Measurements from ENCODE around the gene MBOAT1.

MBOAT1 gene

DNA sequence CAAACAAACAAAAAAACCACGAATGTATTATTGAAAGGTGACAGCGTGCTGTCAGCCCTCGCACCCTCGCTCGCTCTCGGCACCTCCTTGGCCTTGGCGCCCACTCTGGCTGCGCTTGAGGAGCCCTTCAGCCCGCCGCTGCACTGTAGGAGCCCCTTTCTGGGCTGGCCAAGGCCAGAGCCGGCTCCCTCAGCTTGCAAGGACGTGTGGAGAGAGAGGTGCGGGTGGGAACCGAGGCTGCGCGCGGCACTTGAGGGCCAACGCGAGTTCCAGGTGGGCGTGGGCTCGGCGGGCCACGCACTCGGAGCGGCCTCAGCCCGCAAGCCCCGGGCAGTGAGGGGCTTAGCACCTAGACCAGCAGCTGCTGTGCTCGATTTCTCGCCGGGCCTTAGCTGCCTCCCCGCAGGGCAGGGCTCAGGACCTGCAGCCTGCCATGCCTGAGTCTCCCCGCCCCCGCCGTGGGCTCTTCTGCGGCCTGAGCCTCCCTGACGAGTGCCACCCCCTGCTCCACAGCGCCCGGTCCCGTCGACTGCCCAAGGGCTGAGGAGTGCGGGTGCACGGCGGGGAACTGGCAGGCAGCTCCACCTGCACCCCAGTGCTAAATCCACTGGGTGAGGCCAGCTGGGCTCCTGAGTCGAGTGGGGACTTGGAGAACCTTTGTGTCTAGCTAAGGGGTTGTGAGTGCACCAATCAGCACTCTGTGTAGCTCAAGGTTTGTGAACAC, 20.9 kb upstream of the MBOAT1 start:
- no peak for DNase-seq (ENCODE audit: low spot score)

DNA sequence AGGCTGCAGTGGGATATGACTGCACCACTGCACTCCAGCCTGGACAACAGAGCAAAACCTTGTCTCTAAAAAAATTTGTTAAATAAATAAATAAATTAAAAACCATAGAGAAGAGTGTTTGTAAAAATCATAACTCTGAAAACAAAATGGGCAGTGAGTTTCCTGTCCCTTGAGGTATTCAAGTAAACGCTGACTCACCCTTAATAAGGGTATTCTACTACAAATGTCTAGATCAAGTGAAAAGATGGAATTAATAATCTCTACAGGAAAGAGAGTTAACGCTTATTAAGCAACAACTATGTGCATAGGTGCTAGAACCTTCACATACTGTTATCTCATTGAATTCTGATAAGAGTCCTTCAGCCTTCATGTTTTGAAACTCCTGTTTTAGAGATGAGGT, 19.9 kb upstream of the MBOAT1 start:
- no peak for DNase-seq (ENCODE audit: low spot score)

DNA sequence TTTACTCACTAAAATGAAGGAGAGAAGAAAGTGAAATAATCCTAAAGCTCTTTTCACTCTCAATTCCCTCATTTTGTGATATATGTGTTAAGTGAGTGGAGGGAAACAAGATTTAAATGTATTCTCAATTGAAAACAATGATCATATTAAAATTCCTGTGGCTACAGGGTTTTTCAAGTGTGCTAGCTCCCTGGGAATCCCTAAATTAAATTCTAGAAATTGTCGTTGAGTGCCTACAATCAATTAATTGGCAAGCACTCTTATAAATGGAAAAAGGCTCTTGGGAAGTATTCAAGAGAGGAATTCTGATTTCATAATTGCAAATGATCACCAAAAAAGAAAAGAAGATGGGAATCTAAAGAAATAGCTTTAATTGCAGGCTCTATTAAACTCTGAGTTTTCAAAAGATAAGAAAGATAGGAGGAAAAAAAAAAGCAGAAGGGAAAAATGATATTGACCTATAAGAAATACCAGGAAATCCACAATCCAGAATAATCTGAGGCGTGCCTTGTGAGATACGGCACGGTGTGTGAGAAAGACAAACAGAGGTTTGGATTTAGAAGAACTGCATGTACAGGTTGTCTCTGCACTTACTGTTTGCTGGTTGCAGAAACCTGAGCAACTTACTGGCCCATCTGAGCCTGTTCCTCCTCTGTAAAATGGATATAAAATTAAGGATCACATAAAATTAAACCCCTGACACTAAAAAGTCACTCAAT, 18.3 kb upstream of the MBOAT1 start:
- DNase-seq (ENCODE audit: low spot score) = no peak

DNA sequence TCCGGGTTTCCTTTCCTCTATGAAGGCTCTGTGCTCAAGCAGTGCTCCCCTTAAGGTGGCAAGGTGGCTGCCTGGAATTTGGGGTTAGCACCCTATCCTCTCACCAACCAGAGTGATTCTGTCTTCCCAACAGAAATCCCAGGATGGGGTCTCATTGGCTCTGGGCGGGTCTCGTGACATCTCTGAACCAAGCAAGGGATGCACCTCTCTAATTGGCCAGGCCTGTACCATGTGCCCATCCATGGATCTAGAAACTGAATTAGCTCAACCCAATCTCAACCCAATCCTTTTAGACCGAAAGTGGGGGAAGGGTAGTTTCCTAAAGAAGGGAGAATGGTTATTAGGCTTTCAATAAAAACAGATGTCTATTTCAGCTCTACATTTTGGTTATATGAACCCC, 17.6 kb upstream of the MBOAT1 start:
- DNase-seq (ENCODE audit: low spot score) = no peak

DNA sequence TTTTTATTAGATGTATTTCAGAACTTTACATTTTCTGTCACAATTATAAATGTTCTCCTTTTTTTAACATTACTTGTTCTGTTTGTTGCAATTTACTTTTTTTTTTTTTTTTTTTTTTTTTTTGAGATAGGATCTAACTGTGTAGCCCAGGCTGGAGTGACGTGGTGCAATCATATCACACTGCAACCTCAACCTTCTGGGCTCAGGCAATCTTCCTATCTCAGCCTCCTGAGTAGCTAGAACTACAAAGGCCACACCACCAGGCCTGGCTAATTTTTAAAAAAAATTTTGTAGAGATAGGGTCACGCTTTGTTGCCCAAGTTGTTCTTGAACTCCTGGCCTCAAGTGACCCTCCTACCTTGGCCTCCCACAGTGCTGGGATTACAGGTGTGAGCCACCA, 15.1 kb upstream of the MBOAT1 start:
- DNase-seq (ENCODE audit: low spot score) = no peak

DNA sequence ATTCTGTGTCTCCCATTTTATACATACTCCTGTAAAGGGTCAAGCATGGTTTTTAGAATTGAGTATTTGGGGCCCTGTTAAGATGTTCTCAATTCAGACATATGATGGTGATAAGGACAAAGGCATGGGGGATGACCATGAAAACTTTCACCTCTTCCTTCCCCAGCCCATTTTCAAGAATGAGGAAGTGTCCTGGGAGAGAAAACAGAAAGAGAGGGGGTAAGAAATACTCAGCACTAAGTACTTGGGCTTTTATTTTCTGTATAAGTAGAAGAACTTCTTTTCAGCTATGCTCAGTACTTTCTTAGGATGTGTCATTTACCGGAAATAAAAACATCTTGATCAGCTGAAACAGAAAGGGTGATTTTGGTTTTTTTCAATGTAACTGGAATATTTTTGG, 10.9 kb upstream of the MBOAT1 start:
- no peak for DNase-seq (ENCODE audit: low spot score)

DNA sequence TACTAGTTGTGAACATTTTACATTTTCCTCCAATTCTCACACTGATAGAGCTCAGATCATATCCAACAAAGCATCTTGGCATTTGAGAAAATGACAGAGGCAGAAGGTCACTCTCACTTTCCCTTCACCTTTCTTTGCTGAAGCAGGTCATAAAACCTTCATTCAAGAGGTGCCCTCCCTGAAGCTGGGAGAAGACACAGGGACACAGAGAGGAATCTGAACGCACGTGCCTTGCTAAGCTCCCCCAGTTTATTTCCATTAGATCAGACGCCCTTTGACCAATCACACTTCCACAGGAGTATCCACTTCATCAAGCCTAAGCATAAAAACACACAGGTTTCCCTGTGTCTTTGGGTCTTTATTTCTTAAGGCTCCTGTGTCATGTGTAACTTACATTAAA, 9.2 kb upstream of the MBOAT1 start:
- DNase-seq (ENCODE audit: low spot score) = no peak

DNA sequence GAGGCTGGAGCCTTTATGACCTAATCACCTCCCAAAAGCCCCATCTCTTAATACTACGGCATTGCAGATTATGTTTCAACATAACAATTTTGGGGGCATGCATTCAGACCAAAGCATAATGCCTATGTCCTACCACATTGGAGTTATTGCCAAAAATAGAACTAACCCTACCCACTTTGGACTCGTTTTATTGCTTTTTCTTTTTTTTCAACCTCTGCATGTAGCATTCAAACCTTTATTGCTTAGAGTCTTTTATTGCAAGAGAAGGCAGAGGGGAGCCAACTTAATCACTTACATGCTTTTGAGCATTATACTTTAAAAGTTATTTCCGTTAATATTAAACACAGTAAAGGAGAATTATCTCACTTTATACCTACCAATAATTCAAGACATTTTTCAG, 8.1 kb upstream of the MBOAT1 start:
- no peak for DNase-seq (ENCODE audit: low spot score)

DNA sequence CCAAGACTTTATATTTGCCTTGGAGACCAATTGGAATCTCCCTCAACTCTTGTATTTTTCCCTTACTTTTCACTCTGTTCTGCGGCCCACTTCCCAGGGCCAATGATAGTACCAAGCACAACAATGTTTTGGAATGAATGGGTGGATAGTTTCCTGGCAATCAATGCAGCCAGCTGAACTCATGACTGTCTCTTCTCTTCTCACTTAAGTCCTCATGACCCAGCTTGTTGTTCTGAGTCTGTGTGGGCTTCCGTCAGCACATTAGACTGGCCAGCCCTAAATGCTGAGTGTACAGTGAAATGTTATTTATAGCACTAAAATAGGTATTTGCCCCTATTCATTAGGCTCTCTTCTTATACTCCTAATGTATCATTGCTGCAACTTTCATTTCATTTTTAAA, 5.6 kb upstream of the MBOAT1 start:
- no peak for DNase-seq (ENCODE audit: low spot score)

DNA sequence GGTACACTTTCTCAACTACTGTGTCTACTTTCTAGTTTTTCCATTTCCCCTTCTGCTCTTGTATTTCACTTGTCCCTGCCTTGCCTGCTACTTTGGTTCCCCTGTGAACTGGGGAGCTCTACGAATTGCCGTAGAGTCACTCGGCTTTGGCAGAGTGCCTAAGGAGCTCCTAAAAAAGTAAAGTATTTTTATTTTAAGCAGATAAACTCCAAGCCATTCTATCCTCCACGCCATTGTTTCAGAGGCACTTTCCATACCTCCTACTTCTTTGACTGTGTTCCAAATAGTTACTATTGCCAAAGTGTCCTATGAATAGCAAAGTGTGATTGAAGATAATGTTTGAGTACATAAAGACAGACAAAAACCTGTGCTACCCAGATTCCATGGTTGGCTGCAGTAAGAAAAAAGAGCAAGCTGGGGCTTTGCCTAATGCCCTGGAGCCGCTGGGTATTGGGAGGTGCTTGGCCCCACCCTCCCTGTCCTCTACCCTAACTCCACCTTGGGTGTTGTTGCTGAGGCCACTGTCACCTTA, 5.1 kb upstream of the MBOAT1 start:
- no peak for DNase-seq (ENCODE audit: low spot score)

DNA sequence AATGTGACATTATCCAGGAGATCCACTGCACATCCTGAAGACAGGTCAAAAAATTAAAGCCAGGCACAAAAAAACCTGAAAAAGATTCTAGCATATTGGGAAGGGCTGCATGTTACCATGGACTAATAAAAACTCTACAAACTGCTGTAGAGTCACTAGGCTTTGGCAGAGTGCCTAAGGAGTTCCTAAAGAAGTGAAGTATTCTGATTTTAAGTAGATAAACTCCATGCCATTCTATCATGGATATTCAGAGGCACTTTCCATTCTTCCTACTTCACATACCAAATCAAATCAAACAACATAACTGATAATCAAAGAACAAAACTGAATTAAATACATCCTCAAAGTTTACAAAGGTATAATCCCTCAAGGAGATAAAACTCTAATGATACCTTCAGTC, 3.0 kb upstream of the MBOAT1 start:
- no peak for DNase-seq (ENCODE audit: low spot score)

DNA sequence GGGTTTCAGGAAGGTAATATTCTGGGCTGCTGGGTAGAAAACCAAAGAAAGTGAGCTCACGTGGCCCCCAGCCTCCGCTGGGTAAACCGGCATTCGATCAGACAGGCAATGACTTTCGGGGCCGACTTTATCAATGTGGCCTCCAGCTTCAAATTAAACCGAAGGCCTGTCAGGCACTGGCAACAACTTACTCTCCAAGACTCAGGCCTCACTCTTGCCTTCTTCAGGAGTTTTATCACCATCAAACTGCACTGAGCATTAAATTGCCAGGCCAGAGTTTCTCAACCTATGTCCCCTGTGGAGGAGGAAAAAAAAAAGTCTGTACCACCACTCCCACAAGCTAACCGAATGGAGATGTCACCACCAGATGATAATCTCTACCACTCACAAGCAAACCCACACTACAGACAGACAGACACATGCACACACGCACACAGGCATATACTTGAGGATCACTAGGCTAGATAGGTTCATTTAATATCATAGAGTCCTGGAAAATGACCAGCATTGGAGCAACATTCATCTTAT, 1.1 kb upstream of the MBOAT1 start:
- DNase-seq (ENCODE audit: low spot score) = no peak

DNA sequence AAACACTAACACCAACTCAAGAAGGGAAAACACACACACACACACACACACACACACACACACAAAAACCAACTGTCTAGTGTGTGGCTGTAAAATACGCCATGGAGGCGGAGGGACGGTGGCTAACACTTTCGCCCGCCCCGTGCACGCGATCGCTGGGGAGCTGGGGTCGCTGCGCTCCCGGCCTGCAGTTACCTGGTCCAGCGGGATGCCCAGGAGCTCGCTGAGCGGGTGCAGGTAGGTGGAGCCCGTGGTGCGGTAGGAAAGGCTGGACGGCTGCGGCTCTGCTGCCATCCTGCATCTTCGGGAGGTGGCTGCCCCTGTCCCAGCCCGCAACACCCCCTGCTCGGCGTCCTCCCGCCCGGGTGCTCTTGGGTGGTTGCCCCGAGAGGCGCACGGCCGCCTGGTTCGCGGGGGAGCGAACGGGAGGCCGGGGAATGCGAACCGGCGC, 303 bp downstream of the MBOAT1 start:
- no peak for DNase-seq (ENCODE audit: low spot score)

DNA sequence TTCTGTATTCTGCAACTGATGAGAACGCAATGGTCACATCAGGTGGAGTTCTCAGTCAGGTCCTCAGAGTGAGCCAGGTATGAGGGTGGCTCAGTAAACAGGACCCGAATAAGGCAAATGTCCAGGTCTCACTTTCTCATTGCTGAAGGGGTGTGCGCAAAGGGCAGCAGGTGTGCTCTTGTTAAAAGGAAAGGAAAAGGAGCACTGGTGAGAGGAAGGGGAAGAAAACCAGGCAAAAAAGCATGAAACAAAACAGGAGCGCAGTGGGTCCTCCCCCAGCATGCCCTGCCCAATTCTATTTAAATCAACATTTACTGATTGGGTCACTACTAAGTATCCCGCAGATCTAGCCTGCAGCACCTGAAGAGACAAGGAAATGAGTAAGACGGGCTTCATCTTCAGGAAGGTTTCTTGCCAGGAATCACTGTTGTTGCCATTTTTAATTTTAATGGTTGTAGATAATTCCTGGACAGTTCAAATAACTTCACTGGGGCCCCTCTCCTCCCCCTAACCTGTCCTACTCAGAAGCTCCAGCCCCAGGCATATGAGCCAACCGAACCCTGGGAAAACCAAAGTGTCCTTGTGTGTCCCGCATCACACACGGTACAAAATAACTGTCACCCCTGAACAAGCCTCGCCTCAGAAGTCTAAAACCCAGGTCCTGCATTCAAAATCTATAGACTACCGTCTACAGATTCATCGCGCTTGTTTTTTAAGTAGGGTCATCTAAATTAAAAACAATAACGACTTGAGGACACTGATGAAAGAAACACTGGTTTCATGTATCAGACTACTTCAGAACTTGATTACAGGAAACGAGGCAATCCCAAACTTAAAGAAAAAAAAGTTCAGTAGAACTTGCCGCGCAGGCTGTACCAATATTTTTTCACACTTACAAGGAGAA, 980 bp downstream of the MBOAT1 start:
- DNase-seq (ENCODE audit: low spot score) = no peak

DNA sequence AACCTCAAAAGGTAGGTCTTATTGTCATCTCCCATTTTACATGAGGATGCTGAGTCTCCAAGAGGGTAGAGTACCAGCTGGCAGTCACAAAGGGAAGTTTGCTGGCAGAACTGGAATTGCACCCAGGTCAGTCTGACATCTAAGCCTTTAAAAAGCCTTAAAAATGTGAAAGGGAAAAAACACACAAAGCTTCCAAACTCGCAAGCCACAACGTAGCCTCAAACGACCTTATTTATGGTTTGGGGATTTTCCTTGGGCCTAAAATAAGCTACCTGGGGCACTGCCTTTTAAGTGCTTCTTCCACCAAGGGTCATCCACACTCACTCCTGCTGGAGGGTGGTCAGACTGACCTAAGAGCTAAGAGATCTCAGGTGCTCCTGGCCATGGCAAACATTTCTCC, 2.1 kb downstream of the MBOAT1 start:
- no peak for DNase-seq (ENCODE audit: low spot score)

DNA sequence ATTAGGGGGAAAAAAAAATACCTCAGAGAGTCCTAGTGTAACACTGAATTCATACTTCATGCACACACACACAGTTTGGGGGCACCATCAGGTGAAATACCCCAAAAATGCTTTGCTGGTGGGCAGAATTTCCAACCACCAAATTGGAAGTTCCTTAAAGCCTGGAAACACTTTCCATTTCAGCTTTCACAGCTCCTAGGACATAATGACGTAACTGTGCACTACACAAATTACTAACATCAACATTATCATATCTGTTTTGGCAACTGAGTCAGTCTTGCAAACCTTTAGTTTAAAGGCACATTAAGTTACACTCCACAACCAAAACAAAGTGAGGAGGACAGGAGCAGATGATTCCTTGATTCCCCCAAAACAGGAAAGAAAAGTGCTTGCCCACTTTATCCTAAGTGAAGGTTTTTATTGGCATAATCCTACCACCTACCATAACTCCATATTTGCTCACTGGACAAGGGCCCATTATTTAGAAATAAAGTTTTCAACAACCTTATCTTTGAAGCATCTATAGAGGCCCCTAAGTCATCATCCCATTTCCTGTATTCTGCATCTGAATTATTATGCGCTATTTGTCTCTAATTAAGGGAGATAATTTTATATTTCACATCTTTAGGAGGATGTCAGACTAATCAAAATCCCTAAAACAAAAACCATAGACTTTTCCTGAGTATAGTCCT, 3.4 kb downstream of the MBOAT1 start:
- DNase-seq (ENCODE audit: low spot score) = no peak

DNA sequence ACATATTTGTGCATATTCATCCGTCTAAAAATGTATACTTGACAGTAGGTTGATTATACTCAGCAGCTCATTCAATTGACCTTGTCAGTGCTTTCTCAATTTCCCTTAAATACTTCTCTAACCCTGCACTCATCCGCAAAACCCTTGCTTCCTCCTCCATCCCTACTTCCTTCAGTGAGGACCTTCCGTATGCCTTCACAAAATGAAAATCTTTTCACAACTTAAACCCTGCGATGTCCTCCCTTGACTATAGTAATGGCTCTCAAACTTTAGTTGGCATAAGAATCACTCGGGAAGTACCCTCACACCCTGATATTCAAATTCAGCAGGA, 5.2 kb downstream of the MBOAT1 start:
- no peak for DNase-seq (ENCODE audit: low spot score)

DNA sequence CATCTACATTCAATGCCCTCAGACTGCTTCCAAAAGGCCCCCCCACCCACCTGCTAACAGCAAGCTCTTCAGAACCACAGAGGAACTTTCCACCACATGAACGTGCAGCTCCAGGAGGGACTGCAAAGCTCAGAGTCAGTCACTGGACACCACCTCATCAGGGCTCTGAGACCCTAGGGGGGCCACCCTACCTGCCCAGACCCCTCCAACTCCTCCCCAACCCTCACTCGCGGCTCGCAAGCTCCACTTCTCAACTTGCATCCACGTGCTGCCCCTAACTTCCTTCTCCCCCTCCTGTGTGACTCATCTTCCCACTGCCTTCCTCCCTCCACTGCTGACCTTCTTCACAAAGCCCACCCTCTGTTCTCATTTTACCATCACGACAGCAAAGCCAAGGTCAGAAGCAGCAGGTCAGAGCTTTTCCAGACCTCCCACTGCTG, 6.5 kb downstream of the MBOAT1 start:
- DNase-seq (ENCODE audit: low spot score) = no peak

DNA sequence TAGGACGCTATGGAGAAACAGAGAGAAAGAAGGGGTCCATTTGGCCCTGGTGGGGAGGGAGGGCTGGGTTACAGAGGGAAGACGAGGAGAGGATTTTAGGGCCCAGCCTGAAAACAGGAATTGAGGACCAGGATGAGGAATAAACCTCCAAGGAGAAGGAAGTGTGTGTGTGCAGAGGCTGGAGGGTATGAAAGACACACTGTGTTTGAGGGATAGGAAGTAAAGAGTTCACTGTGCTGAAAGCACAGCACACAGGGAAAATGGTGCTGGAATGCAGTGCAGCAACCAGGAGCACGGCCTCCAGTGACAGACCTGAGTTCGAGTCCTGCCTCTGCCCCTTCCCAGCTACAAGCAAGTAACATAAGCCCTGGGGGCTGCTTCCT, 7.8 kb downstream of the MBOAT1 start:
- no peak for DNase-seq (ENCODE audit: low spot score)

DNA sequence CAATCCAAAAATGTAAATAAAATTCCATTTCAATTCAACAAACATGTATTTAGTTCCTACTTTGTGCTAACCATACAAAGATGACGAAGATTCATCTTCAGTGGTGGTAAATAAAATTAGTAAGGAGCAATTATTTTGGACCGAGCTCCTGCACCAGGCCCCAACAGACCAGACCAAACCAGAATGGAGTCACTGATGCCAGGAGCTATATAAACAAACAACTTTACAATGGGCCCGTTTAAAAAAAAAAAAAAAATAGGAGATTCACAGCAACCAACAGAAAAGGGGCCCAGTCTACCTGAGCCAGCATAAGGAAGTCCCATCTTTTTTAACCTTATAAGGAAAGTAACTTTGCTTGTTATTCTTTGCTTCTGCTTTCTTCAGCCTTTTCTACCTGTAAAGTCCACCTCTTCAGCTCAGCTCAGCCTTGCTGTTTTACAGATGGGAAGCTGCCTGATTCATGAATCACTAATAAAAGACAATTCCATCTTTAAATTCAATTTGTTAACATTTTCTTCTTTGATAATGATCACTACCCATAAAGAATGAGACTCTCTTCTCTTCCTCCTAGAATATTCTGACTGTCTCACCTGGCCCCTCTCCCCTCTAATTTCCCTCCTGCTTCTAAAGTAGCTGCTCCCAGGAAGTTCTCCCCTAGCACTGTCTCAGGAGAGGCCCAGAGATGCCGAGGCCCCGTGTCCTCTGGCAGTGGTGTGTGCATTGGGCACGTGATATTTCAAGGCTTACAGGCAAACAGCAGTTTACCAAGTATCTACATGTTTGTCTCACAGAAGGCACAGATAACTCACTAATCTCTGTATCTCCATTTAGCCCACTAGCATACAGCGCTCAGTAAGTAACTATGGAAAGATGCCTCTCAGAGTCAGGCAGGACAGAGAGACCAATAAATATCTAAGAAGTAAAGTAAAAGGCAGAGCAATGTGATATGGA, 8.4 kb downstream of the MBOAT1 start:
- DNase-seq (ENCODE audit: low spot score) = no peak
